CD4-positive, alpha-beta T cell treated with Interleukin-12 subunit alpha and Interleukin-12 subunit beta, for 1 hour (primary cell): ENCODE measurements around the gene PPP1R1B.

Source experiments
- DNase-seq: peaks from one replicate; pipeline ENCODE4 v3.0.0-alpha.2; 2020

PPP1R1B gene

DNA sequence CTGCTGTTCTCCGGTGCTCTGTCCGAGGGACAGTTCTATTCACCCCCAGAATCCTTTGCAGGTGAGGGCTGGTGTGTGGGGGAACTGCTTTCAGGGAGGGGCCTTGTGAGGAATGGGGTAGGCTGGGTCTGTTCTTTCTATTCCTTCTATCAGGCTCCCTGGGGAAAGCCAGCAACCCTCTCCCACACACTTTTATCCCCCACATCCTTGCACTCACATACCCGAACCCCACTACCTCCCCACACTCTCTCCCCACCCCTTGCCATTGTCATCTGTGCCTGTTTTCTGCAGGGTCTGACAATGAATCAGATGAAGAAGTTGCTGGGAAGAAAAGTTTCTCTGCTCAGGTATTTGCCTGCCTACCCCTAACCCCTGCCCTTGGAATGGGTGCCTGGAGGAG is 32.0 kb downstream of the PPP1R1B start:
- no peak for DNase-seq

DNA sequence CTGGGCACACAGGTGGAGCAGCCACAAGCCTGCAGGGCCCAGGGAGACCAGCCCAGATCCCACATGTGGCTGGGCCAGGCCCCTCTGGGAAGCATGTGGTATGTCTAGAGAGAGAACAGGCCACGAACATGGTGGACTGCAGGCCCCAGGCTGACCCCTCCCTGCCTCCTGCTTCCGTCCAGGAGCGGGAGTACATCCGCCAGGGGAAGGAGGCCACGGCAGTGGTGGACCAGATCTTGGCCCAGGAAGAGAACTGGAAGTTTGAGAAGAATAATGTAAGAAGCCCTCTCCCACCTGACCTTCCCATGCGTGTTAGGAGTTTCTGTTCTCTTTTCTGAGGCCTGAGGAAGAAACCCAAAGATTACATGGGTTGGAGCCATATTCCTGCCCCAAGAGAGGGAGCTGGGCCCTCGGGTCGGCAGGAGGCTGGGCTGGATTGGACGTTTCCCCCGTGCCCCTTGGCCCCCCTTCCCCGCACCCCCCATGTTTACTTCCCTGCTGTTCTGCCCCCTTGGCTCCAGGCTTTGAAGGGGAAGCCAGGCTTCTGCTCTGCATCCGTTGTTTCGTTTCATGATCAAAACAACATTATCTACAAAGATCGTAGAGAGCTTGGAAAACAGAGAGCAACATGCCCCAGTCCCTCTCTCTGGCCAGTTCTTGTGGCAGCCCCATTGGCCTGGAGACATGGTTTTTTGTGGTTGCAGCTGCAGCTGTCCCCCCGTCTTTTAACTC is 32.7 kb downstream of the PPP1R1B start:
- no peak for DNase-seq

GRCh38 chr17:39660011-39660360 is 33.2 kb downstream of the PPP1R1B start:
- DNase-seq = no peak

GRCh38 chr17:39660397-39661385 is 33.9 kb downstream of the PPP1R1B start:
- DNase-seq = no peak

GRCh38 chr17:39661744-39662541 is 35.2 kb downstream of the PPP1R1B start:
- no peak for DNase-seq

GRCh38 chr17:39662551-39663339 is 36.0 kb downstream of the PPP1R1B start:
- no peak for DNase-seq

- no peak for DNase-seq
Observed at GRCh38 chr17:39663340-39663687, 36.6 kb downstream of the PPP1R1B start.

- no peak for DNase-seq
Observed at GRCh38 chr17:39663688-39664580, 37.2 kb downstream of the PPP1R1B start.

DNA sequence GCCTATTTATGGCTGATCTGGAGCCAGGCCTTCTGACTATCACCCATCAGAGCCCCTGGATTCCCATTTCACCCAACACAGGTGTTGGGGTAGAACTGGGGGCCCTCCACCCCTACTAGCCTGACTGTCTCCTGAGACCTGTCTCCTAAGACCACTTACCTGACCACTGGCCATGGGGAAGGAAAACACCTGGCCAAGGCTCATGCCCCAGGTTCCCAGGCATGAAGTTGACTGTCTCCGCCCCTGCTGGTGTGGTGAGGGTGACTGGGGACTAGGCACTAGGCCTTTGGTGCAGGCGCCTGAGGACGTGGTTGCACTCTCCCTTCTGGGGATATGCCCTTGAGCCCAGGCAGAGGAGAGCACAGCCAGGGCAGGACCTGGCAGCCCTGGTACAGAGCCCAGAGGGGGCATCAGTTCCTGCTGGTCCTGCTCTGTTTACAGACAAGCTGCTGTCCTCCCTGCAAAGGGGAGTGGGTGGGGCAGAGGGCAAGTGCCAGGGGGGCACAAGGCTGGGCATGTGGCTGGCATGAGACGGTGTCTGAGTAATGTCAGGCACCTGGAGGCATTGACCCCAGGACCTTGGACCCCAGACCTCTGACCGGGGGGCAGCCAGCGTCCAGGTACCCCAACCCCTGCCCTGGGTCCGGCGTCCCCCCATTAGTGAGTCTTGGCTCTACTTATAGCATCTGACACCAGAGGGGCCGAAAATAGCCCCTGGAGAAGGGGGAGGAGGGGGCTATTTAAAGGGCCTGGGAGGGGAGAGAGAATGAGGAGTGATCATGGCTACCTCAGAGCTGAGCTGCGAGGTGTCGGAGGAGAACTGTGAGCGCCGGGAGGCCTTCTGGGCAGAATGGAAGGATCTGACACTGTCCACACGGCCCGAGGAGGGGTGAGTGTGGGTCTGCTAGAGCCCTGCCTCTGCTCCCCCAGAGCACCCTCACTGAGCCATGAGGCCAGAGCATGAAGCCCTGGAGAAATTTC is 38.1 kb downstream of the PPP1R1B start, which contains the start of gene TCAP:
TSS of gene TCAP (plus strand) at position 769 of the 981 bp plus-strand sequence. CDS start at position 780, 11 bp downstream.
- no peak for DNase-seq

DNA sequence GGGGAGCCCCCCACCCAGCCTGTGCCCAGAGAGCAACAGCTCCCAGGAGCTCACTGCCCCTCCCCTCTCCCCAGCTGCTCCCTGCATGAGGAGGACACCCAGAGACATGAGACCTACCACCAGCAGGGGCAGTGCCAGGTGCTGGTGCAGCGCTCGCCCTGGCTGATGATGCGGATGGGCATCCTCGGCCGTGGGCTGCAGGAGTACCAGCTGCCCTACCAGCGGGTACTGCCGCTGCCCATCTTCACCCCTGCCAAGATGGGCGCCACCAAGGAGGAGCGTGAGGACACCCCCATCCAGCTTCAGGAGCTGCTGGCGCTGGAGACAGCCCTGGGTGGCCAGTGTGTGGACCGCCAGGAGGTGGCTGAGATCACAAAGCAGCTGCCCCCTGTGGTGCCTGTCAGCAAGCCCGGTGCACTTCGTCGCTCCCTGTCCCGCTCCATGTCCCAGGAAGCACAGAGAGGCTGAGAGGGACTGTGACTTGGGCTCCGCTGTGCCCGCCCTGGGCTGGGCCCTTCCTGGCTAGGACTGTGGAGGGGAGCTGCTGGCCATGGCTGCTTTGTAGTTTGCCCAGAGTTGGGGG is 39.0 kb downstream of the PPP1R1B start:
- no peak for DNase-seq

DNA sequence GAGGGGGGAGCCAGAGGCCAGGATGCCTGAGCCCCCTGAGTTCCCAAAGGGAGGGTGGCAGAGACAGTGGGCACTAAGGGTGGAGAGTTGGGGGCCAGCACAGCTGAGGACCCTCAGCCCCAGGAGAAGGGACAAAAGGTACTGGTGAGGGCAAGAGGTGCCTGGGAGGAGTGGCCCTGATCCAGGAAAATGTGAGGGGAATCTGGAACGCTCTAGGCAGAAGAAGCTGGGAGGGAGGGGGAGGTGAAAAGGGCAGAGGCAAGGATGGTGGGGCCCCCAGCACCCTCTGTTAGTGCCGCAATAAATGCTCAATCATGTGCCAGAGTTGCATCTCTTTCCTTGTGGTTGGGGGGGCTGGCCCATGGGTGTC is 39.5 kb downstream of the PPP1R1B start:
- DNase-seq = no peak

GRCh38 chr17:39666601-39667261 is 40.0 kb downstream of the PPP1R1B start:
- DNase-seq = no peak

- DNase-seq = no peak
Observed at GRCh38 chr17:39667262-39667944, 40.7 kb downstream of the PPP1R1B start.

DNA sequence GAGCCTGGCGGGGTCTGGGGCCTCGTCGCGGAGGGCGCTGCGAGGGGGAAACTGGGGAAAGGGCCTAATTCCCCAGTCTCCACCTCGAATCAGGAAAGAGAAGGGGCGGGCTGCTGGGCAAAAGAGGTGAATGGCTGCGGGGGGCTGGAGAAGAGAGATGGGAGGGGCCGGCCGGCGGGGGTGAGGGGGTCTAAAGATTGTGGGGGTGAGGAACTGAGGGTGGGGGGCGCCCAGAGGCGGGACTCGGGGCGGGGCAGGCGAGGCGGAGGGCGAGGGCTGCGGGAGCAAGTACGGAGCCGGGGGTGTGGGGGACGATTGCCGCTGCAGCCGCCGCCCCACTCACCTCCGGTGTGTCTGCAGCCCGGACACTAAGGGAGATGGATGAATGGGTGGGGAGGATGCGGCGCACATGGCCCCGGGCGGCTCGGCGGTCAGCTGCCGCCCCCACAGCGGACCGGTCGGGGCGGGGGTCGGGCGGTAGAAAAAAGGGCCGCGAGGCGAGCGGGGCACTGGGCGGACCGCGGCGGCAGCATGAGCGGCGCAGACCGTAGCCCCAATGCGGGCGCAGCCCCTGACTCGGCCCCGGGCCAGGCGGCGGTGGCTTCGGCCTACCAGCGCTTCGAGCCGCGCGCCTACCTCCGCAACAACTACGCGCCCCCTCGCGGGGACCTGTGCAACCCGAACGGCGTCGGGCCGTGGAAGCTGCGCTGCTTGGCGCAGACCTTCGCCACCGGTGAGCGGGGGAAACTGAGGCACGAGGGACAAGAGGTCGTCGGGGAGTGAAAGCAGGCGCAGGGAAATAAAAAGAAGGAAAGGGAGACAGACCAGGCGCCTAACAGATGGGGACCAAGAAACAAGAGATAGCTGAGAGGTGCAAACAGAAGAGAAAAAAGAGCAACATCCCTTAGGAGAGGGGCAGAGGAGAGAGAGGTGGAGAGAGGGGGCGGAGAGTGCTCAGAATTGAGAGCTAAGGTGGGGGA is 41.5 kb downstream of the PPP1R1B start, which contains the start of gene PNMT:
TSS of gene PNMT (plus strand) at position 509 of the 980 bp plus-strand sequence. CDS start at position 532, 23 bp downstream.
- DNase-seq = peak; percentile 71

GRCh38 chr17:39669897-39670735 is 43.4 kb downstream of the PPP1R1B start:
- no peak for DNase-seq

- no peak for DNase-seq
Observed at GRCh38 chr17:39670746-39671145, 44.0 kb downstream of the PPP1R1B start.
